Suppressor macrophage treated with lipopolysaccharide for 4 hours (primary cell): ENCODE measurements around the gene OR6K6.

ENCODE experiments used
- DNase-seq: peaks from one replicate; pipeline ENCODE4 v3.0.0-alpha.2; 2020

The OR6K6 gene, protein sequence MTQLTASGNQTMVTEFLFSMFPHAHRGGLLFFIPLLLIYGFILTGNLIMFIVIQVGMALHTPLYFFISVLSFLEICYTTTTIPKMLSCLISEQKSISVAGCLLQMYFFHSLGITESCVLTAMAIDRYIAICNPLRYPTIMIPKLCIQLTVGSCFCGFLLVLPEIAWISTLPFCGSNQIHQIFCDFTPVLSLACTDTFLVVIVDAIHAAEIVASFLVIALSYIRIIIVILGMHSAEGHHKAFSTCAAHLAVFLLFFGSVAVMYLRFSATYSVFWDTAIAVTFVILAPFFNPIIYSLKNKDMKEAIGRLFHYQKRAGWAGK

DNA sequence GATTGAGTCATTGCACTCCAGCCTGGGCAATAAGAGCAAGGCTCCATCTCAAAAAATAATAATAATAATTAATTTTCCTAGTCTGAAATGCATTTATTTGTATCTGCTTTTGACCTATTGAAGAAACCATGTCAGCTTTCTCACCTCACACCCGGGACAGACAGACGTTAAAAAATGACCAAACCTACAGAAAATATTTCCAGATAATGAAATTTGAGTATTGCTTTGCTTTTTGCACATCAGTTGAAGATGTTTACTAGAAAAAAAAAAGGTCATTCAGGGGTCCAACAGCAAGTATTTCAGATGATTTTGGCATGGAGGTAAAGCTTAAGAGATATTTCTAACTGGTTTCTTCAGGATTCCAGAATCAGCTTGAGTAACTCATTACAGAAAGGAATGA, at the start of gene OR6K6:
TSS of gene OR6K6 (plus strand) at position 301 of the 400 bp plus-strand sequence. CDS start 168 bp downstream, outside the sequence.
- no peak for DNase-seq

DNA sequence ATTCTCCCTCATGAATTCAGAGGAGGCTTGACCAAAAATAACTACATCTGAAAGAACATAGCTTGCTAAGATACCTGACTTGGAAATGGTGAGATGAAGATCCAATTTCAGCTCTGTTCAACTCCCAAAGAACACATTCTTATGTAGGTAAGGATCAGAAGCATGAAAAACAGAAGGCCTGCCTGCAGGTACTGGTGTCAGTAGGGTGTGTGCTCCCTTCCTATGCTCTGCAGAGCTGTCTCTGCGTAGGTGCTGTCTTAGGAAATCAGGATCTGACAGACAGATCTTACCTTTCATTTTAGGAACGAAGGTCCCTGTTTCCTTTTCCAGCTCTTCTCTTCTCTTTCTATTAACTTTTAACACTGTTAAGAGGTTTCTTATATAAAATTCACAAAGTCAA, 48.4 kb upstream of the OR6K6 start:
- DNase-seq: no peak

DNA sequence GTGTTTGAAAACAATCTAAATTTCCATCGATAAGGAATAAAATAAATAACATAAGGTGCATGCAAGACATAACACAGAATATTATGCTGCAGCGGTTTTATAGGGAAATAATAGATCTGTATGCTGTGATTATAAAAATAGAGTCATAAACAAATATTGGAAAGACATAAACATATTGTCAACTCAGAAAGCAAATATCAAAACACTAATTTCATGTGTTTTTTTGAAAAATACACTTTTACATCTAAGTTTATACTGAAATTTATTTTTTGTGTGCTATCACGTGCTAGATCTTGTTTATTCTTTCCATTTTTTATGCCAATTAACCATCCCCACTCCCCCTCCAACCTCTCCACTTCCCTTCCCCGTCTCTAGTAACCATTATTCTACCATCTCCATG, 43.4 kb upstream of the OR6K6 start:
- DNase-seq: no peak

GRCh38 chr1:158714754-158715153, 39.8 kb upstream of the OR6K6 start:
- no peak for DNase-seq

DNA sequence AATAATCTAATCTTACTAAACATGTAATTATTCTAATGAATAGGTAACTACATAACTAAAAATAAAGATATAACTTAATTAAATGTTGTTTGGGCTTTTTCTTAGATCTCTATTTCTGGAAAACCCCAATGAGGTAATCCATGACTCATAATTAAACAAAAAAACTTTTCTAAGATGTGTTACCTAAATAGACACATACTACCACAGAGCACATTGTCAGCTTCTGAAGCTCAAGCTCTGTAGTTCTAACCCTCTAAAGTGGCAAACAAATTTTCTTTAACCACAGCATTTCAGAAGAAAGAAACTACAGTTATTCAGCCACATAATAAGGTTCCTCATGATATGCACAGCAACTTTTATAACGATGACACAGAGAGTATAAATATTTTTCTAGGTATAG, 38.2 kb upstream of the OR6K6 start:
- DNase-seq: peak; percentile 18

DNA sequence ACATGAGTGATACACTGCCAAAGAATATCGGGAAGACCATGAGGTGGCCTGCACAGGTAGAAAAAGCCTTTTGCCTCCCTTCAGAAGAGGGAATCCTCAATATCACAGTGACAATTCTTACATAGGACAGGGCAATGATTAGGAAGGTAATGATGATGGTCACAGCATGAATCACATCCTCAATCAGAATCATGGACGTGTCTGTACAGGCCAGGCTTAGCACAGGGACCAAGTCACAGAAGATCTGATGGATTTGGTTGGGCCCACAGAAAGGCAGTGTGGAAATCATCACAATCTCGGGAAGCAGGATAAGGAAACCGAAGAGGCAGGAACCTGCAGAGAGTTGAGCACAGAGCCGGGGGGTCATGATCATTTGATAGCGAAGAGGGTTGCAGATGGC, 37.2 kb upstream of the OR6K6 start:
- DNase-seq: no peak

DNA sequence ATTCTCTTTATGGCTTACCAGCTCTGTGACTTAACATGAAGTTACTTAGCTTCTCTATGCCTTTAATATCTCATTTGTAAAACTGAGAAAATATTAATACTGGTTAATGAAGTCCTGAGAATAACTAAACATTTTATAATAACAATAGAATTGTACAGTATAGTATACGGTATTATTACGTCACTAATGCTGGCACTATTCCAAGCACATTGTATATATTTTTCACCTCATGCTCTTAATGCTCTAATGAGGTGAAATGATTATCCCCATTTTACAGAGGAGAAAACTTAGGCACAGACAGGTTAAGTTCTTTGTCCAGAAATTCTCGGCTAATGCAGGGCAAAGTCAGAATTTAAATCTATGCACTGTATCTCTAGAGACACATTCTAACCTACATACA, 34.9 kb upstream of the OR6K6 start:
- no peak for DNase-seq

DNA sequence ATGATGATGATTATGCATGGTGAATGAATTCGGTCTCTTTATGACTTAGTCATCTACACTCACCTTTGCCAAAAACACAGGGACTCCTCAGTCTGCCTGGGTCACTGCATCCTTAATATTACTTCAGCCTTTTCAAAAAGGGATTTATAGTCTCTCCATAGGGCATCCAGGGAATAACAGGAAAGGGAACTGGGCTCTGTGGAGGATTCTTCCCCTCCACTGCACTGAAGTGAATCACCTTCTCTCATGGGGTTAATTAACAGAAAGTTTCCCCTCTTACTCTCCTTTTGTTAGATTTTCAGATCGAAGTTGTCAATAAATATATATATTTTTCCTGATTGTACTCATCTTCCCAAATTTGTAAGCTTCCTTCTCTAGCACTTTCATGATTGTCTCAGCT, 33.9 kb upstream of the OR6K6 start, which contains the start of gene OR6K3:
TSS of gene OR6K3 (minus strand) at position 101 of the 400 bp plus-strand sequence. CDS start 2,605 bp downstream, outside the sequence.
- DNase-seq: no peak

DNA sequence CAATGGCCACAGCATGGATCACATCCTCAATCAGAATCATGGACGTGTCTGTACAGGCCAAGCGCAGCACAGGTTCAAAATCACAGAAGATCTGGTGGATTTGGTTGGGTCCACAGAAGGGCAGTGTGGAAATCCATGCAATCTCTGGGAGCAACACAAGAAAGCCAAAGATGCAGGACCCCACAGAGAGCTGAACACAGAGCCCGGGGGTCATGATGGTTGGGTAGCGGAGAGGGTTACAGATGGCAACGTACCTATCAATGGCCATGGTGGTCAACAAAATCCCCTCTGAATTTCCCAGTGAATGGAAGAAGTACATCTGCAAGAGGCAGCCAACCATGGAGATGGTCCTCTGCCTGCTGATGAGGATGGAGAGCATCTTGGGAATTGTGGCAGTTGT, 30.1 kb upstream of the OR6K6 start:
- no peak for DNase-seq

DNA sequence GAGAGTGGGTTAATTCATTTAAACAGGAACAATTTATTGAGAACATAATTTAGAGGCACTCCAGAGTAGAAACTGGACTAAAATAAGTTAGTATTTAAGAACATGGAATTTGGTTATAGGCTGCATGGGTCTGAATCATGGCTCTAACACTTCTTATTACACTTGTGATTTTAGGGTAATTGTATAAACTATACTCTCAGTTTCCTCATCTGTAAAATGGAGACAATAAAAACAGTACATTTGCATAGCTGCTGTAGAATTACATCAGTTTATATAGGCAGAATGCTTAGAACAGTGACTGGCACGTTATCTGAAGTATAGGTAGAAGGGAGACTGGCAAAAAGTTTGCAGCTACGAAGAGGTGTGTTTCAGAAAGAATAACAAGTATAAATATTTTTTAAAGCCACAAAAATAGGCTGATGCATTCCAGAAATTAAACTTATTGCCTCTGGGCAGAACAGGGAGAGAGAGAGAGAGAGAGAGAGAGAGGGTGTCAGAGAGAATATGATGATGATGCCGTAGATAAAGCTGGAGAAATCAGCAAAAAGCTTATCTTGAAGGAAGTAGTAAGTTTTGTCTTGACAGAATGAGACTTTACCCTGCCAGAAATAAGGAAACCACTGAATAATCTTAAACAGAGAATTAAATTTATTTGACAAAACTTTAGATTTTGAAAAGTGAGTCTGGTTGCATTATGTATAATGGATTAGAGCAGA, 25.9 kb upstream of the OR6K6 start:
- DNase-seq: no peak

DNA sequence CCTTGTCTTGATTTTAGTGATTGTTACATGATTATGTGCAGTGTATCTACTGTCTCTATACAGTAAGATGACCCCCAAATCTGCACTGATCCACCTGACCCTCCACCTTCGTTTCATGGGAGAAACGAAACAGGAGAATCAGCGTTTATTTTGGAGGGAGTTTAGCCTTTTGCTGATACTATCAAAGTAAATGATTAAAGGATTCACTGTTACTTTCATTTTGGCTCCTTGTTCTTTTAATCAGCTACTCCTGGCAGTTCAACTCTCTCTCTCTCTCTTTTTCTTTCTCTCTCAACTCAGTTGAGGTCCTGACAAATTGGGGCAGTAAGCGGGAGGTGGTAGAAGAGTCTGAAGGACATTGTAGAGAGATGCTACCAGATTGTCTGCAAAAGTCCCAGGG, 24.1 kb upstream of the OR6K6 start:
- no peak for DNase-seq

DNA sequence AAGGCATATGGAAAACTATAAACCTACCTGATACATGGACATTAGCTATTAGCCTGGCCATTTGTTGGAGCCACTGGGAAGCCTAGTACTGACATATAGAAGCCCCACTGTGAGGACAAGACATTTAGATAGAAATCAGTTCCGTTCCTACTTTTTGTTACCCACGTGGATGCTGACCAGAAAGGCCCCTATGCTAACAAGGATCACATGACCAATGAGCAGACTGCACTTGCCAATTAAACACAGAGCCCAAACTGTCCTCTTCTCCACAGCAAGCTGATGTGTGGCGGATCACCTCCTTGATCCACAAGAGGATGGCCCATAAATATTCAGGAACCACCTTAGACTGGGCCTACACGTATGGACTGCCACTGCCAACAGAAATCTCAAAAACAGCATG, 22.8 kb upstream of the OR6K6 start:
- no peak for DNase-seq

DNA sequence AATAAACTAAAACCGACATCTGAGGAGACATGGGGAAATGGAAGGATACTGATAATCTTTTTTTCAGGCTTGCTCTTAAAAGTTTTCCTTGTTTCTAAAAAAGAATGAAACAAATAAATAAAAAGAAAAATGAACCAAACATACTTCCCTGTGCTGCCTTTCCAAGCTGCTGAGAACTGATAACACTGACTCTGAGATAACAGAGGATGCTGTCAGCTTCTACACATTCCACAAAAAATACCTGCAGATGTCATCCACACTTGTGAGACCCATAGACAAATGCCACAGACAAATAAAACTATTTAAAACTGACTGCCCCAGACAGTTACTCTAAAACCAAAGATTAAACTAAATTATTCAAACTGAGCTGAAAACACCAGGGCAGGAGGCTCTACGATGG, 22.0 kb upstream of the OR6K6 start:
- no peak for DNase-seq

GRCh38 chr1:158735848-158736247, 18.7 kb upstream of the OR6K6 start:
- DNase-seq: no peak

GRCh38 chr1:158752155-158752712, 2.3 kb upstream of the OR6K6 start:
- no peak for DNase-seq

DNA sequence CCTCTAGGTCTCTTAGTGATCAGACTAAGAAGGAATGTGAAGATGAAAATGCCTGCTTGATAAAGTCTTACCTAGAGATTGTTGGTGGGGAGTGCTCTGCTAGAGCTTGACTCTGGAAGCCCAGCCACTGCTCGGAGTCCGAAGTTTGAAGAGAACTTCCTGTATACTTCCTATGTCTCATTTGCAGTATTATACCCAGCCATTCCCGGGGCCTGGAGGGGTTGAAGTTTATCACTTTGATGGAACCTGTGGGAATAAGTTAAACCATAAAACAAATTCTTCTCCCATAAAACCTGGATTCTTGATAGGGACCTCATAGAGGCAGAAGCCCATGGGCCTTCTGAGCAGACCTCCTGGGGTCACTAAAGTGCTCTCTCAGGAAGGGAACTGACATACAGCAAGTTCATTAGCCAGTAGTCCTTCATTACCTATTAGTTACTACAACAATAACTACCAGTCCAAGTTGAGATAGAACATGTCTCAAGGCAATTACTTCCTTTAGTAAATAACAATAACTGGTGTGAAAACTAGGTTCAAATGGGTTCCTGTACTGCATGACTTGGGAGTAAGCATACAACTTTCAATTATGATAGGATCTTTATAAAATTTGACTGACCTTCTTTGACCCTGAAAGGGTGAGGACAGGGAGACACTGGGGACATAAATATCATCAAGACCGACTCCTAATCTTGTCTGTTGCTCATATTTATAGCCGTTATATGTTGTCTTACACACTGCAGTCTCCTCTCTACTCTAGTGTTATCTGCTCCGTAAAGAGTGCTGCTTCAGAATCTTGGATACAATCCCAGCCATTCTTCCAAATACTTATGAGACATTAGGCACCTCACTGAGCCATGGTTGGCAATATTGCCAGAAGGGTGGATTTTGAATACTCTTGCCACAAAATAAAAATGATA, 17.7 kb downstream of the OR6K6 start, which contains the start of gene OR6N1:
TSS of gene OR6N1 (minus strand) at position 246 of the 917 bp plus-strand sequence. CDS start 5,513 bp downstream, outside the sequence.
- DNase-seq: no peak

GRCh38 chr1:158781104-158781503, 26.6 kb downstream of the OR6K6 start, which contains the start of gene OR6N2:
Gene OR6N2 (minus strand): TSS chr1:158781204. CDS start chr1:158777635, 3,569 bp downstream.
- DNase-seq: no peak

DNA sequence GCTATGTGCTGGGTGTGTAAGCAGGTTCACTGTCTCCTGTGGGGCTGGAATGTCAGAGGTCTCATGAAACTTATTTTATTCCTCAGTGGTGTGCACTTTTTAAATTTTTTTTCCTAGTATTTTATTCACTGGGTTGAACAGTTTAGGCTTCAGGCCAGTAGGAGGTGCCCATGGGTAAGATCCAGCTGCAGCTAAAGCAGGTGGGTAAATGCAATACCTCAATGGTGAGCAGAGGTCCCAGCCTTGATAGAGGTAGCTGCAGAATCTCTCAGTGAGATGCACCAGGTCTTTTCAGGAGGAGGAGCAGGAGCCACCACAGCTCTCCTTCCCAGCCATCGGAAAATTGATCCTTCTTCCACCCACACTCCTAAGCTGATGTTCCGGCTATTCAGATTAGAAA, 39.1 kb downstream of the OR6K6 start:
- DNase-seq: peak; percentile 35

- DNase-seq: no peak
These were observed 39.7 kb downstream of the OR6K6 start for GRCh38 chr1:158794247-158794646.

GRCh38 chr1:158798531-158798930, 44.0 kb downstream of the OR6K6 start:
- no peak for DNase-seq

DNA sequence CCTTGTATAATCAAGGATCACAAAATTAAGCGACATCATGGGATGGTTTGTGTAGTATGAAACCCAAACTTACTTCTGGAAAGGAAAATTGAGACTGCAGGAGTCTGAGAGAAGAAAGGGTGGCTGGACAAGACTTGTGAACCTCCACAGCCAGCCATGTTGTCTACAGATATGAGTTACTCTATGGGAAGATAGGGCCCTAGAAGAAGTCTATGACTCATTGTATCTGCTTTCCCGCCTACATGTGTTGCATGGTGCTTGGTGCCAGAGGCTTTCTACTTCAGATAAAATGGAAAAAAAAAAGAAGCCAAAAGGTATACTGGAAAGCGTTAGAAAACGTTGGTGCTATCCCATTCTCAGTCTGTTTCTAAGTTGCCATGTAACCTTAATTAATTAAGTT, 45.2 kb downstream of the OR6K6 start:
- peak; percentile 56 for DNase-seq

DNA sequence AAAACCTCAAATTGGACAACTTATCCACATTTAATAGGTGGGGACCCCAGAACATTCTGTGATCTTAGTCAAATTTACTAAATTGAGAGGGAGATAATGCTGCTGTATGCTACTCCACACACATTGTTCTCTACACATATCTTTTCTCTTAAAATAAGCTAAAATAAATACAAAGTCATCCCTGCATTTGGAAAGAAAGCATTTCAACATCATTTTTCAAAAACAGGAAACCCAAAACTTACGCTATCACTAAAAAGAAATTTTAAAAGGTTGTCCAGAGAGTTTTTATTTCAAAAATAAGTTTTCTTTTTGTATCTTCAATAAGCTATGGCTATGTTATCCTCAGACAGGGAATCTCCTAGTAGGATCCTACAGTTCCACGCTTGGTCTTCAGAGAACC, 46.0 kb downstream of the OR6K6 start:
- peak; percentile 39 for DNase-seq

DNA sequence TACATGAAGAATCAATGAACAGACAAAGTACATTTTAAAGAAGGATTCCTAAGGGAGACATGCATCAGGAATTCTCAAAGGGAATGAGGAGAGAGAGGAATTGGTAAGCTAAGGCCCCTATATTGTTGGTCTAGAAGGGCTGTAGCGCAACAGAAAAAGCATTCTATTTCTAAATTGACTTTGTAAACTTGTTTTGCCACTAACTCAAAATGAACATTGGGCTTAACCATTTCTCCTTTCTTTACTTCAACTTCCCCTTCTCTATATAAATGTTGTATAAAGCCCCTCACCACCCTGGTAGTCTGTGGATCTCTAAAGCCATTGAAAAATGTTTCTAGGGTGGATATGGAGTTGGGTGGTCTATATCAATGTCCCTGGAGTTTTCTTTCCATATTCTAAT, 46.9 kb downstream of the OR6K6 start:
- DNase-seq: no peak
